Measurements from ENCODE around the gene TAF9B. TPM values are rescaled to one million over a fixed set of nuclear protein-coding genes. Genes with fewer than 3 reads are reported as not detected.
A peak's percentile ranks its signal among the peaks of the same experiment; 100 is the strongest.
"Not testable (repeated sequence)": the region's sequence is repeated elsewhere in the genome, so short reads cannot be mapped to it uniquely, and the experiment has no call there.

TAF9B gene, protein sequence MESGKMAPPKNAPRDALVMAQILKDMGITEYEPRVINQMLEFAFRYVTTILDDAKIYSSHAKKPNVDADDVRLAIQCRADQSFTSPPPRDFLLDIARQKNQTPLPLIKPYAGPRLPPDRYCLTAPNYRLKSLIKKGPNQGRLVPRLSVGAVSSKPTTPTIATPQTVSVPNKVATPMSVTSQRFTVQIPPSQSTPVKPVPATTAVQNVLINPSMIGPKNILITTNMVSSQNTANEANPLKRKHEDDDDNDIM
- 23.4 TPM for total RNA-seq (ENCODE audit: insufficient read depth, low replicate concordance)

DNA sequence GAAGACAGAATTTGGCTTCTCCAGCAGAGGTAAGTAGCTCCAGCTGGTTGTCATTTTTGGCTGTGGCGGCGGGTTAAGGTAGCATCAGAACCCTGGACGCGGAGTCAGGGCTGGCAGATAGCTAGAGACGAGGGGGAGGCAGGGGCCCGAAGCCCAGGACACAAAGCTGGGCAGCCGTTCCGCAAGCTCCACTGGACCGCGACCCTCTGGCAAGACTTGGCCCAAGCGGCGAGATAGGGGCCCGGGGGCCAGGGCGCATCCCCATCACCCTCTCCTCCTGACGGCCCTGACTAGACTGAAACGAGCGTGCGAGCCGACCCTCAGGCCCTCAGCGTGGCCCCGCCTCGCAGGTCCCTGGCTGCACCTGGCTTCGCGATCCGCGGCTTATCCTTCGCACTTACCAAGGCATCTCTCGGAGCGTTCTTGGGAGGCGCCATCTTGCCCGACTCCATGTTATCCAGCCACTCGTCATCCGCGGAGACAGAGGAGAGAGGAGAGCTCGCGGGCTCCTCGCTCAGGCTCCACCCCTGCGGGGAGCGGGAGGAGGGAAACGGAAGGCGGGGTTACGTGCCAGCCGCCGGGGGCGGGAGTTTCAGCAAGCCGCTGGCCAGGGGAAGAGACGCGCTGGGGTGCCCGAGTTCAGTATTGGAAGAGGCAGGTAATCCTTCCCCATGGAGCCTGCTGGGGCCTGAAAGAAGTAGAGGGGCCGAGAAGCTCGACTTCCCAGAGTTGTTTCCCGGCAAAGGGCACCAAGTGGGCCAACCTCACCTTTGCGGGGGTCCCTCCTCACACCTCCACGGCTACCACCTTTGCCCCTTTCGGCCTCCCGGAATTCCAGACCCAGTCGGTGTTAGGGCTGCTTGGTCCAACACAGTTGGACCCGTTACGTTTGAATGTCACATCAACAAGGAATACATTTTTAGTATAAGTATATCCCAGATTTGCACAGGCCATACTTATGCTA is at the start of gene TAF9B:
TAF9B (minus strand) TSS at position 491 of the 964 bp plus-strand sequence; CDS start at position 452, 39 bp downstream.
- peak; percentile 88 for DNase-seq (ENCODE audit: low spot score)

DNA sequence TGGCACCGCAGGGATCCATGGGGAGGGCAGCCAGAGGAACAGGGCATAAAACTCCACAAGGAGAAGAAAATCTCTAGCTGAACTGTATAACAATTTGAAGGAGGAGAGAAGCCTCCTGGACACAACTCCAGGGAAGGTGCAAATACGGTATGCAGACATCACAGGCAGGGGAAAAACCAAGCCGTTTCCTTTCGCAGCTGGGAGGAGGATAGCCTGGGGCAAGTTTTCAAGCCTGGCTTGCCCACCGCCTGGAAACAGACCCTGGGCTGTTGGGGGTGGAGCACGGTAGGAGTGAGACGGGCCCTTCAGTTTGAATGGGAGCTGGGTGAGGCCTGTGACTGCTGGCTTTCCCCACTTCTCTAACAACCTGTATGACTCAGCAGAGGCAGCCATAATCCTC is 43.4 kb upstream of the TAF9B start:
- DNase-seq (ENCODE audit: low spot score): no peak

DNA sequence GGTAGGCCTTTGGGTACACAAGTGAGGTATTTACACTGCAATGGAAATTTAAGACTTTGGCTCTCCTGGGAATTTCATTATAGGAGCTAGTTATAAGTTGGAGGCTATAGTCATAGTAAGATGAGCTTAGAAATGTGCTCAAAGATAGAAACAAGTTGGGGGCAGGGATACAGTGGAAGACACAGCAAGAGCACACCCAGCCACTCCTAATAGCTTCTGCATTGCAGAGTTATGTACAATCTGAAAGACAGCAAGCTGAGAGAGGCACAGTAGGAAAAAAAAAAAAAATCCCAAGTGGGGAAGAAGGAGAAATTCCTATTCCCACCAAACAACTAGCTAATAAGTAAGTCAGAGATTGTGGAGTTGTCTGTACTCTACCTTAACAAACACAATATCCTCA is 41.9 kb upstream of the TAF9B start:
- DNase-seq (ENCODE audit: low spot score): no peak

DNA sequence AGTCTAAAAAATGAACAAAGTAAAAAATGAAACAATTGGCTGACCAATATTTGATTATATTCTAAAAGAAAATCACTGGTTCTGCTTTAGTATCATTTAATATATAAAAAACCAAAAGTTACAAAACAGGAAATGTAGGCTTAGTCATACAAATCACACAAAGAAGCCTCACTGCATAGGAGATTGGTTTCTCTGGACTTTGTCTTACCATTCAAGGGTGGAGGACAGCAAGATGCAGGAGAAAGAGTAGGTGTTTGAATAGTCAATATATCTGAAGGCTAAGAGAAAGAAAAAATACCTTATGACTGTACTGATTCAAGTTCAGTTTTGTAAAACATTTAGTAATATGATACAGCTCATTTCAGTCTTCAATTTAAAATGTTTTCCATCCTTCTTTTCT is 28.6 kb upstream of the TAF9B start:
- no peak for DNase-seq (ENCODE audit: low spot score)

- DNase-seq (ENCODE audit: low spot score): no peak
These were observed 26.0 kb upstream of the TAF9B start for GRCh38 chrX:78165425-78165824.

GRCh38 chrX:78163175-78163574 is 23.7 kb upstream of the TAF9B start:
- DNase-seq (ENCODE audit: low spot score): not testable (repeated sequence)

DNA sequence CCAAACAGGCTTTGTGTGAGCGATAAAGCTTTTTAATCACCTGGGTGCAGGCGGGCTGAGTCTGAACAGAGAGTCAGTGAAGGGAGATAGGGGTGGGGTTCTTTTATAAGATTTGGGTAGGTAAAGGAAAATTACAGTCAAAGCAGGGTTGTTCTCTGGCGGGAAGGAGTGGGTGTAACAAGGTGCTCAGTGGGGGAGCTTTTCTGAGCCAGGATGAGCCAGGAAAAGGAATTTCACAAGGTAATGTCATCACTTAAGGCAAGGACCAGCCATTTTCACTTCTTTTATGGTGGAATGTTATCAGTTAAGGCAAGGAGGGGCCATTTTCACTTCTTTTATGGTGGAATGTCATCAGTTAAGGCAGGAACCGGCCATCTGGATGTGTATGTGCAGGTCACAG is 21.3 kb upstream of the TAF9B start:
- not testable (repeated sequence) for DNase-seq (ENCODE audit: low spot score)

GRCh38 chrX:78157846-78158245 is 18.4 kb upstream of the TAF9B start:
- not testable (repeated sequence) for DNase-seq (ENCODE audit: low spot score)

- not testable (repeated sequence) for DNase-seq (ENCODE audit: low spot score)
These were observed 17.9 kb upstream of the TAF9B start for GRCh38 chrX:78157373-78157772.

GRCh38 chrX:78147002-78147540 is 7.6 kb upstream of the TAF9B start:
- not testable (repeated sequence) for DNase-seq (ENCODE audit: low spot score)

DNA sequence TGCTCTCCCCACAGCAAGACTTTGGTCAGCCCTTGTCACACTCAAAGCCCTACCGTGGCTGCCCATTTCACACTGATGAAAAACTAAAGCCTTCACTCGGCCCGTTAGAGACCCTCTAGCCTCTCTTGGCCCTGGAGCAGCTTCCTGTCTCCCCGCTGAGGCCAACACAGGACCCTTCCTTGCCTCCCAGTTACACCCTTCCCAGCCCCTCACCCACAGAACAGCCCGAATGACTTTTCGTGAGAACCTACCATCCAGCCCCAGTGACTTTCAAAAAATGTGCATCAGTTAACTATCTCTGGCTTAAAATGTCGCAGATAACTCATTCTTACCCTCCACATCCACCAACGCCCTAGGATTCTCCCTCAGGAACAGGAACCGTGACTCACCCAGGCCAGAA is 756 bp upstream of the TAF9B start:
- DNase-seq (ENCODE audit: low spot score): no peak

DNA sequence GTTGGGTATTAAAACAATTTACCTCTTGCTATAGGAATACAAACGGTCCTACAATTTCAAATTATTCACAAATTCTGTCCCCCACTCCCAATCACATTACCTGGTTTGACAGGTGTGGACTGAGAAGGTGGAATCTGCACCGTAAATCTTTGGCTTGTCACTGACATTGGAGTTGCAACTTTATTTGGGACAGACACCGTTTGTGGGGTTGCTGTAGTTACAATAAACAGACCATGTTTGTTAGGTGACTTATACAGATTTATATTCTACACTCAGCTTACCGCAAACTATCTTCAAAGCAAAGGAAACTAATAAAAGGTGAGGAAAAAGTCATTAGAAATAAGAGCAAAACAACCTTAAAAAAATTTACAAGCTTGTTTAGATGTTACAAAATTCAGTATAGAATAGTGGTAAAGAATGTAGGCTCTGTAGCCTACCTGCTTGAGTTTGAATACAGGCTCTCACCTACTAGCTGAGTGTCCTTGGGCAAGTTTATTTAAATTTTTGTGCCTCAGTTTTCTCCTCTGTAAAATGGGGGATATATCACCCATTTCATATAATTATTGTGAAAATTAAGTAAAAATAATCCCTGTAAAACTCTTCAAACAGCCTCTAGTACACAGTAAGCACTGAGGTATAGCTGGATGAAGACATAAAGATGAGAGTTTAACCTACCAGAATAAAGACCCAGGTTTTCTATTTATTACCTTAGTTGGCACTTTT is 6.1 kb downstream of the TAF9B start:
- DNase-seq (ENCODE audit: low spot score): no peak

DNA sequence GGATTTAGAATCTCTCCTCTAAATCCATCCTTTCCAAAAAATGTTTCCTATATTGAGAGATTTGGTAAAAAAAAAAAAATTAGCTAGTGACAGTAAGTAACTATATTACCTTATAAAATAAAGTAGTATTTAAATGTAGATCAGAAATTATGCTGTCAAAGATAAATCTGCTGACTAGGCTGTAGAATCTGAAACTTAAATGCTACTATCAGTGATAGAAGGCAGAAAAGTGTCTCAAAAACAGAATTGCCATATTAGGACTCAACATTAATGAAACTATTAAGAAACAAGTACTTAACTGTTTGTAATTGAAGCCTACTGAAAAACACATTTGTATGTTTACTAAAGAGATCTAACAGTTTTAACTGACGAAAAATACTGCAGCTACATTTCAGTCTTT is 8.3 kb downstream of the TAF9B start:
- DNase-seq (ENCODE audit: low spot score): no peak

- DNase-seq (ENCODE audit: low spot score): no peak
These were observed 9.1 kb downstream of the TAF9B start for GRCh38 chrX:78130396-78130795.

GRCh38 chrX:78129714-78130113 is 9.7 kb downstream of the TAF9B start:
- DNase-seq (ENCODE audit: low spot score): no peak

GRCh38 chrX:78125781-78126180 is 13.7 kb downstream of the TAF9B start:
- DNase-seq (ENCODE audit: low spot score): not testable (repeated sequence)

DNA sequence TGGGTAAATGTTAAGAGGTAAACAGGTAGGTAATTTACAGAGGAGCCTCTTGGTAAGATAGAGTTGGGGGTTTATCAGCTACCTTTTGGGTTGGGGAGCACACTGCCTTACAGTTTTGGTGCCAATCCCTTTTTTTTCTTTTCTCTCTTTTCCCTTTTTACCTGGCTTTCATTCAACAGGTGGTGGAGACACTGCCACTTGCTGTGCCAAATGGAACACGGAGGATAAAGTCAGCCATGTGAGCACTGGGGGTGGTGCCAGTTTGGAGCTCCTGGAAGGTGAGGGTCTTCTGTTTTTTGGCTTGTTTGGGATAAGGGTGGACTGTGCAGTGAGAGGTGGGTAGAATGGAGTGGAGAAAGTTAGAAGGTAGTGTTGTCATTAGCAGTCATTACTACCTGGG is 14.3 kb downstream of the TAF9B start:
- no peak for DNase-seq (ENCODE audit: low spot score)

GRCh38 chrX:78124307-78124706 is 15.1 kb downstream of the TAF9B start:
- no peak for DNase-seq (ENCODE audit: low spot score)

- DNase-seq (ENCODE audit: low spot score): no peak
These were observed 16.3 kb downstream of the TAF9B start for GRCh38 chrX:78123190-78123589.

DNA sequence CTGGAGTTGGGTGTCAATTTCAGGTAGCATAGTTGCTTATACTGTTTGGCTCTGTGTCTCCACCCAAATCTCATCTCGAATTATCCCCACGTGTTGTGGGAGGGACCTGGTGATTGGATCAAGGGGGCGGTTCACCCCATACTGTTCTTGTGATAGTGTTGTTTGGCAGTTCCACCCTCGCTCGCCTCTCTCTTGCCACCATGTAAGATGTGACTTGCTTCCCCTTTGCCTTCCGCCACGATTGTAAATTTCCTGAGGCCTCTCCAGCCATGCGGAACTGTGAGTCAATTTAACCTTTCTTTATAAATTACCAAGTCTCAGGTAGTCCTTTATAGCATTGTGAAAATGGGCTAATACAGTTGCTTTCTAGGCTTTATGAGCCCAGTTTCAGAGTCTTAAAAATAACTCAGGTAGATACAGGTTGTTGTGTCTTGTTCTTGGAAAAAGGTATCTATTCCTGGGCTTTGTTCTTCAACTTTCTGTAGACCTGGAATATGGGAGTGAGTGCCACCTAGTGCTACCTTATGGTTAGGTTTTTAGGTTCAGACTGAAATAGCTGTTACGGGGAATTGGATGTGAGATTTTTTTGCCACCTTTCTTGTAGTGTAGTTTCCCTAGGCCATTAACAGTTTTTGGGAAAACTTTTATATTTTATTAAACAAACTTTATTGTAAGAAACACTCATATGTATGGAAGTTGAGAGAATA is 19.8 kb downstream of the TAF9B start:
- DNase-seq (ENCODE audit: low spot score): no peak

- no peak for DNase-seq (ENCODE audit: low spot score)
These were observed 20.8 kb downstream of the TAF9B start for GRCh38 chrX:78118628-78119027.

All from umbilical cord (tissue), 2 donors.